NK-92 treated with Interleukin-12 subunit alpha and Interleukin-12 subunit beta, amount 100 ng/mL, for 24 hours (cell line): ENCODE data around the gene PLXNA3.

Experiments
- DNase-seq: peaks from one replicate; lab custom pipeline; 2025; lab: John Stamatoyannopoulos, UW

Gene PLXNA3

GRCh38 chrX:154458116-154458953, at the start of gene PLXNA3:
Gene PLXNA3 (plus strand): TSS chrX:154458281. CDS start chrX:154460184, 1,903 bp downstream.
- peak; percentile 41 for DNase-seq

- no peak for DNase-seq
These were observed 49.3 kb upstream of the PLXNA3 start for GRCh38 chrX:154408659-154409221.

GRCh38 chrX:154409222-154409871, 48.7 kb upstream of the PLXNA3 start, which contains the start of gene DNASE1L1:
Gene DNASE1L1 (minus strand): TSS chrX:154409254. CDS start chrX:154405568, 3,686 bp downstream.
- DNase-seq: no peak

- peak; percentile 53 for DNase-seq
These were observed 46.1 kb upstream of the PLXNA3 start for GRCh38 chrX:154411981-154412340.

- peak; percentile 13 for DNase-seq
These were observed 45.6 kb upstream of the PLXNA3 start for GRCh38 chrX:154412468-154412867.

- no peak for DNase-seq
These were observed 44.9 kb upstream of the PLXNA3 start for GRCh38 chrX:154413142-154413541.

- DNase-seq: no peak
These were observed 40.9 kb upstream of the PLXNA3 start for GRCh38 chrX:154417157-154417556.

GRCh38 chrX:154419189-154419588, 38.9 kb upstream of the PLXNA3 start:
- DNase-seq: no peak

GRCh38 chrX:154419688-154420401, 38.2 kb upstream of the PLXNA3 start:
- no peak for DNase-seq

GRCh38 chrX:154420402-154420756, 37.7 kb upstream of the PLXNA3 start:
- no peak for DNase-seq

- no peak for DNase-seq
These were observed 30.9 kb upstream of the PLXNA3 start for GRCh38 chrX:154426916-154427770.

- peak; percentile 83 for DNase-seq
These were observed 29.6 kb upstream of the PLXNA3 start, which contains the start of gene ATP6AP1 for GRCh38 chrX:154428176-154429171. Gene ATP6AP1 (plus strand): TSS chrX:154428677. CDS start chrX:154428693, 16 bp downstream.

- DNase-seq: no peak
These were observed 28.4 kb upstream of the PLXNA3 start for GRCh38 chrX:154429711-154430110.

- no peak for DNase-seq
These were observed 27.6 kb upstream of the PLXNA3 start for GRCh38 chrX:154430479-154430878.

GRCh38 chrX:154430916-154431315, 27.2 kb upstream of the PLXNA3 start:
- no peak for DNase-seq

GRCh38 chrX:154431341-154431740, 26.7 kb upstream of the PLXNA3 start:
- DNase-seq: no peak

- DNase-seq: no peak
These were observed 25.9 kb upstream of the PLXNA3 start for GRCh38 chrX:154432210-154432609.

GRCh38 chrX:154433605-154434004, 24.5 kb upstream of the PLXNA3 start:
- DNase-seq: no peak

- DNase-seq: no peak
These were observed 23.5 kb upstream of the PLXNA3 start for GRCh38 chrX:154434394-154435168.
